Endothelial cell of umbilical vein (primary cell): ENCODE measurements around the gene LOXL3.

Experiments used
- CTCF ChIP-seq, 2 donors: IDR thresholded peaks; 1 replicate in 1 of 2; 2 replicates in 1 of 2; pipeline ENCODE4 v1.5.1; 2011; ENCODE audit warnings: low read length in 2 of 2, mild to moderate bottlenecking in 2 of 2, moderate library complexity in 2 of 2, control low read depth in 1 of 2, inconsistent platforms in 1 of 2, low read depth in 1 of 2; ENCODE audit not compliant: insufficient read depth in 1 of 2; ENCODE audit errors: extremely low read depth in 1 of 2
- EZH2 ChIP-seq: IDR thresholded peaks from 2 replicates; pipeline ENCODE4 v1.6.1; 2012; ENCODE audit warnings: borderline replicate concordance, low read depth, mild to moderate bottlenecking, moderate library complexity, low read length, inconsistent platforms; ENCODE audit not compliant: severe bottlenecking
- FOS ChIP-seq: IDR thresholded peaks from 2 replicates; pipeline ENCODE4 v1.6.1; 2011; ENCODE audit warnings: mild to moderate bottlenecking, low read length, moderate library complexity, borderline replicate concordance; ENCODE audit not compliant: insufficient read depth
- GATA2 ChIP-seq: IDR thresholded peaks from 2 replicates; pipeline ENCODE4 v1.7.0; 2011; ENCODE audit warnings: low read depth, mild to moderate bottlenecking, moderate library complexity, mixed read lengths, low read length; ENCODE audit not compliant: insufficient read length, insufficient read depth
- JUN ChIP-seq: IDR thresholded peaks from 2 replicates; pipeline ENCODE4 v1.6.1; 2011; ENCODE audit warnings: borderline replicate concordance, low read depth; ENCODE audit not compliant: insufficient read length, insufficient read depth
- MAX ChIP-seq: IDR thresholded peaks from 2 replicates; pipeline ENCODE4 v1.6.1; 2011; ENCODE audit not compliant: insufficient read depth, insufficient read length
- MYC ChIP-seq: IDR thresholded peaks from one replicate; pipeline ENCODE4 v1.6.1; 2011; ENCODE audit warnings: mild to moderate bottlenecking, low read depth, low read length
- POLR2A ChIP-seq: IDR thresholded peaks from 2 replicates; pipeline ENCODE4 v1.6.1; 2012; ENCODE audit warnings: low read depth, mild to moderate bottlenecking, control low read depth, low read length
- POLR2AphosphoS5 ChIP-seq: IDR thresholded peaks from 2 replicates; pipeline ENCODE4 v1.6.1; 2012; ENCODE audit warnings: low read depth, mild to moderate bottlenecking, control low read depth, low read length, moderate library complexity; ENCODE audit not compliant: insufficient read depth

GRCh38 chr2:74569686-74570085 lies 15.9 kb upstream of the LOXL3 start:
- TF ChIP-seq CTCF (IDR thresholded peaks at IDR 0.05; ENCODE audit: extremely low read depth in 1 of 2, insufficient read depth in 1 of 2, low read depth in 1 of 2, low read length in 2 of 2) (no peak), POLR2AphosphoS5 (no peak), MAX (no peak), POLR2A (no peak), EZH2 (no peak), MYC (no peak), GATA2 (no peak), FOS (no peak), JUN (no peak)
